ENCODE results near the gene CUX1.

Gene CUX1

DNA sequence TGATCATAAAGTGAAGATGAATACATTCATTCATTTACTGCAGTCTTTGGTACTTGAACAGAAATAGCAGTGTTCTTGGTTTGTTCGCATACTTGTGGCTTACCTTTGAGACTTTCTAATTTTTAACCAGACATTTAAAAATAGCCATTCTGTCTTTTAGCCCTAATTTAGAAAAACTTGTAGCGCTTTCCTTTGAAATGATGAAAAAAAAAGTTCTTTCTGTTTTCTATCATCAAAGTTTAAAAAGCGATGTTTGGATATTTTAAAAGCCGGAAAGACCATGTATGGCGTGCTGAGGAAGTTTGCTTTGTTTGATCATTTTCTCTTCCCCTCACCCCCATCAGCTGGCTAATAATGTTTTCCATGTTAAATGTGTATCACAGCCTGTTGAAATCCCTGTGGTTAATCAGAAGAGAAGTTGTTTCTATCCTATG, 116.3 kb downstream of the CUX1 start:
- DNase-seq (ENCODE audit: low spot score) = no peak
- Histone ChIP-seq H3K27me3 (ENCODE audit: insufficient read depth, poor library complexity, severe bottlenecking) (no peaks in the 10 kb centered on the region), H3K36me3 (ENCODE audit: low read depth) (peaks cover 11% of the 10 kb centered on the region; the same call in 1 of the 2 replicates), H3K4me1 (ENCODE audit: insufficient read depth, poor library complexity, severe bottlenecking) (no peaks in the 10 kb centered on the region), H3K9me3 (ENCODE audit: severe bottlenecking) (no peaks in the 10 kb centered on the region), H3K4me3 (ENCODE audit: severe bottlenecking) (no peak overlapping the region), H3K27ac (ENCODE audit: poor library complexity, severe bottlenecking) (no peak overlapping the region)
- no peak for ATAC-seq (ENCODE audit: low read depth)
- no peak for TF ChIP-seq CTCF (IDR thresholded peaks at IDR 0.05; ENCODE audit: poor library complexity, severe bottlenecking)

DNA sequence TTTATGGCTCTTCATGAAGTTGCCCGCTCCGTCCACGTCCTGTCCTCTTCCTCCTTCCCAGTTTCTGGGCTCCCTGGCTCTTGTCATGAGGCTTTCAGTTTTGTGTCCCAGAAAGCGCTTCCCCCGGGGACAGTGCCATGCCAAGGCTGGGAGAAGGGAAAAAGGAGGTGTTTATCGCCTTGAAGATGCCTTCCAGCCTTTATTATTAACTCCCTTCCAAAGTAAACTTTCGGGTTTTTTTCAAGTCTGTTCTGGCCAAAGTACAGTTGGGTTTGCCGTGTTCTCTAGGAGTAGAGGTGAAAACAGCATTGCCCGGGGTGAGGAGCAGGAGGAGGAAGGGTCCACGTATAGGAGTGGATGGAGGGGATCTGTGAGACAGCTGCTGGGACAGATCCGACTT, 117.2 kb downstream of the CUX1 start:
- H3K27ac ChIP-seq (ENCODE audit: poor library complexity, severe bottlenecking) = no peak overlapping the region

GRCh38 chr7:101935521-101936141, 118.2 kb downstream of the CUX1 start:
- Histone ChIP-seq H3K36me3 (ENCODE audit: low read depth) (0 out of 2 replicates have a peak, but pooled peaks cover under 1% of the 10 kb centered on the region), H3K4me3 (ENCODE audit: severe bottlenecking) (no peak overlapping the region), H3K27me3 (ENCODE audit: insufficient read depth, poor library complexity, severe bottlenecking) (no peaks in the 10 kb centered on the region), H3K4me1 (ENCODE audit: insufficient read depth, poor library complexity, severe bottlenecking) (peaks cover under 1% of the 10 kb centered on the region), H3K27ac (ENCODE audit: poor library complexity, severe bottlenecking) (no peak overlapping the region), H3K9me3 (ENCODE audit: severe bottlenecking) (no peaks in the 10 kb centered on the region)
- ATAC-seq (ENCODE audit: low read depth) = no peak
- TF ChIP-seq CTCF (IDR thresholded peaks at IDR 0.05; ENCODE audit: poor library complexity, severe bottlenecking) = no peak
- DNase-seq (ENCODE audit: low spot score) = no peak

More for the DNA sequence above, 117.2 kb downstream of the CUX1 start:
- no peak overlapping the region for H3K4me3 ChIP-seq (ENCODE audit: severe bottlenecking)
- no peak for TF ChIP-seq CTCF (IDR thresholded peaks at IDR 0.05; ENCODE audit: poor library complexity, severe bottlenecking)
- no peaks in the 10 kb centered on the region for H3K9me3 ChIP-seq (ENCODE audit: severe bottlenecking)
- H3K27me3 ChIP-seq (ENCODE audit: insufficient read depth, poor library complexity, severe bottlenecking) = no peaks in the 10 kb centered on the region
- no peak for DNase-seq (ENCODE audit: low spot score)
- no peak for ATAC-seq (ENCODE audit: low read depth)
- H3K36me3 ChIP-seq (ENCODE audit: low read depth) = peaks cover 7% of the 10 kb centered on the region; the same call in 1 of the 2 replicates
- H3K4me1 ChIP-seq (ENCODE audit: insufficient read depth, poor library complexity, severe bottlenecking) = no peaks in the 10 kb centered on the region

GRCh38 chr7:101936223-101936610, 118.8 kb downstream of the CUX1 start:
- no peak for DNase-seq (ENCODE audit: low spot score)
- Histone ChIP-seq H3K4me1 (ENCODE audit: insufficient read depth, poor library complexity, severe bottlenecking) (peaks cover 6% of the 10 kb centered on the region), H3K27ac (ENCODE audit: poor library complexity, severe bottlenecking) (no peak overlapping the region), H3K4me3 (ENCODE audit: severe bottlenecking) (no peak overlapping the region), H3K36me3 (ENCODE audit: low read depth) (no peaks in the 10 kb centered on the region), H3K27me3 (ENCODE audit: insufficient read depth, poor library complexity, severe bottlenecking) (no peaks in the 10 kb centered on the region), H3K9me3 (ENCODE audit: severe bottlenecking) (no peaks in the 10 kb centered on the region)
- TF ChIP-seq CTCF (IDR thresholded peaks at IDR 0.05; ENCODE audit: poor library complexity, severe bottlenecking) = no peak
- no peak for ATAC-seq (ENCODE audit: low read depth)

- DNase-seq (ENCODE audit: low spot score) (no peak), ATAC-seq (ENCODE audit: low read depth) (no peak)
- Histone ChIP-seq H3K27ac (ENCODE audit: poor library complexity, severe bottlenecking) (no peak overlapping the region), H3K4me1 (ENCODE audit: insufficient read depth, poor library complexity, severe bottlenecking) (peaks cover 11% of the 10 kb centered on the region), H3K27me3 (ENCODE audit: insufficient read depth, poor library complexity, severe bottlenecking) (no peaks in the 10 kb centered on the region), H3K9me3 (ENCODE audit: severe bottlenecking) (no peaks in the 10 kb centered on the region), H3K36me3 (ENCODE audit: low read depth) (no peaks in the 10 kb centered on the region), H3K4me3 (ENCODE audit: severe bottlenecking) (no peak overlapping the region)
- TF ChIP-seq CTCF (IDR thresholded peaks at IDR 0.05; ENCODE audit: poor library complexity, severe bottlenecking) = no peak
Observed at GRCh38 chr7:101936611-101937231, 119.3 kb downstream of the CUX1 start.

Data from RWPE2 (cell line).